OCI-LY7 (cell line): ENCODE data around the gene NUDT16. TPM values are rescaled to one million over a fixed set of nuclear protein-coding genes. Genes with fewer than 3 reads are reported as not detected.
"Not testable (repeated sequence)": the region's sequence is repeated elsewhere in the genome, so short reads cannot be mapped to it uniquely, and the experiment has no call there.

Source experiments
- BruUV-seq: library from RNA; stranded (reverse); fragments of 400-500 nt; replicated peaks from 2 replicates; lab custom pipeline; 2021; lab: Mats Ljungman, UMichigan
- CTCF ChIA-PET: fragments of 300-600 bp; sonication (Branson Sonifier 250); formaldehyde crosslinking; loops from one replicate; lab custom pipeline; 2022; ENCODE audit warnings: antibody characterized with exemption; ENCODE audit not compliant: unreplicated experiment; lab: Charles Lee
- POLR2A ChIA-PET: fragments of 300-600 bp; sonication (Branson Sonifier 250); formaldehyde crosslinking; loops from one replicate; lab custom pipeline; 2022; ENCODE audit warnings: antibody characterized with exemption; lab: Charles Lee
- DNase-seq: peaks from one replicate; pipeline ENCODE4 v3.0.0-alpha.2; 2015; ENCODE audit warnings: low spot score
- H2AFZ ChIP-seq: fragments of 200-600 bp; sonication (generic), shearing (Covaris generic); 2 replicates; pipeline ENCODE4 v1.6.1; 2014; ENCODE audit warnings: mild to moderate bottlenecking, antibody characterized with exemption, low read length, moderate library complexity
- H3K27ac ChIP-seq: fragments of 200-600 bp; sonication (generic); 2 replicates; pipeline ENCODE4 v1.5.1; 2014; ENCODE audit warnings: mixed run types, low read depth, mild to moderate bottlenecking, moderate library complexity, low read length, inconsistent platforms; ENCODE audit not compliant: poor library complexity, severe bottlenecking
- H3K36me3 ChIP-seq: fragments of 200-600 bp; sonication (generic); 2 replicates; pipeline ENCODE4 v1.6.1; 2014; ENCODE audit warnings: mild to moderate bottlenecking, antibody characterized with exemption, low read length, moderate library complexity, mixed read lengths; ENCODE audit not compliant: insufficient read depth
- H3K4me1 ChIP-seq: fragments of 200-600 bp; sonication (generic); 2 replicates; pipeline ENCODE4 v1.5.1; 2014; ENCODE audit warnings: mild to moderate bottlenecking, low read length; ENCODE audit not compliant: insufficient read depth, poor library complexity, severe bottlenecking
- H3K4me2 ChIP-seq: fragments of 200-600 bp; sonication (generic); 2 replicates; pipeline ENCODE4 v1.6.1; 2014; ENCODE audit warnings: mild to moderate bottlenecking, low read length
- H3K4me3 ChIP-seq: fragments of 200-600 bp; sonication (generic); 2 replicates; pipeline ENCODE4 v1.5.1; 2014; ENCODE audit warnings: mild to moderate bottlenecking, low read depth, low read length; ENCODE audit not compliant: poor library complexity, severe bottlenecking
- H3K79me2 ChIP-seq: fragments of 200-600 bp; sonication (generic); 2 replicates; pipeline ENCODE4 v1.6.1; 2016; ENCODE audit warnings: low read depth, mild to moderate bottlenecking, low read length, moderate library complexity, mixed read lengths; ENCODE audit not compliant: insufficient read depth
- H3K9me2 ChIP-seq: fragments of 200-600 bp; sonication (generic); 2 replicates; pipeline ENCODE4 v1.6.1; 2016; ENCODE audit warnings: mild to moderate bottlenecking, low read length, mixed read lengths; ENCODE audit not compliant: insufficient read depth
- H3K9me3 ChIP-seq: fragments of 200-600 bp; sonication (generic); 2 replicates; pipeline ENCODE4 v1.6.1; 2014; ENCODE audit warnings: mild to moderate bottlenecking, mixed run types, low read length, mixed read lengths
- H4K20me1 ChIP-seq: fragments of 200-600 bp; sonication (generic); 2 replicates; pipeline ENCODE4 v1.6.1; 2014; ENCODE audit warnings: mild to moderate bottlenecking, antibody characterized with exemption, low read length, moderate library complexity, mixed read lengths; ENCODE audit not compliant: insufficient read depth
- EZH2phosphoT487 ChIP-seq: fragments of 200-600 bp; sonication (generic); IDR thresholded peaks from 2 replicates; pipeline ENCODE4 v1.6.1; 2018; ENCODE audit warnings: low read depth, borderline replicate concordance, mild to moderate bottlenecking, mixed run types, antibody characterized with exemption, low read length, moderate library complexity, mixed read lengths
- intact Hi-C: fragments of 100-400 bp; cut with micrococcal nuclease; formaldehyde crosslinking; loops from one replicate; pipeline ENCODE4 v1.10.0; 2022; ENCODE audit not compliant: unreplicated experiment
- total RNA-seq, 2 experiments: library from RNA; depleted of rRNA in 1 of 2; stranded (reverse); fragments of >200 nt in 1 of 2; shearing (Covaris generic) in 1 of 2; gene quantifications; 2 replicates each; pipeline ENCODE4 v1.2.3, GENCODE V29; 2014 to 2022
- TF ChIP-seq, protein P1 (sequence below): fragments of 200-600 bp; sonication (generic); conservative IDR thresholded peaks from 2 replicates; pipeline ENCODE4 v1.5.1; 2014; ENCODE audit warnings: mild to moderate bottlenecking, antibody characterized with exemption, low read length, moderate library complexity, mixed read lengths

Gene NUDT16
- total RNA-seq, 2 experiments from 2014 or later: 8.7 to 12.5 TPM

DNA sequence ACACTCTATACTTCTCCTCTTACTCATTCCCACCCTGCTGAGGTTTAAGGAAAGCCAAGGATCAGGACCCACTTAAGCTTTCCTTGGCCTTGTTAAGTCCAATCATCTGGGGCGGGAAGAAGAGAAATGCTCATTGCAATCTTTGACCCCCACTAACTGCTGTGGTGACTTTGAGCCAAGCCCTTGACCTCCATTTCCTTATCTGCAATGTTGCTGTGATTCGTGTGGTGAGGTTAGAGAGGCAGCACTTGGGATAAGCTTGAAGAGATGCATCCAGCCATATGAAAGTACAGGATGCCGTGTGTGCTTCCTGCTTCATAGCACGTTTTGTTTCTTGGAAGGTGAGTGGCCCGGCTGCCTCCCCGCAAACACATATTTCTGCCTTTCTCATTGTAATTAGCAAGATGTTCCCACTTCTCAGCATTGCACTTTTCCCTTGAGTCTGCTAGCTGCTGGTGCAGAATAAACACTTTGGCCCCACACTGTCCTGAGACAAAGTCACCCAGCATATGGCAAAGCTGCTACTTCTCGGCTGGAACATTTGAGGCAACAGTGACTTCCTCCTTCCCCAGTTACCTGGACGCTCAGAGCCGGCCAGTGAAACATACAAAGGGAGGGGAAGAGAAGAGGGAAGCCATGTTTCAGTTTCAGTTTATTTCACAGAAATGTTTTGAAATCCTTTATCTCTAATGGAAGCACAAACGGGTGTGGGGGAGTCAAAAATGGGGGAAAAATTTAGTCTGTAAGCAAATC, 10.5 kb upstream of the NUDT16 start:
- intact Hi-C loops: no loop called here
- Histone ChIP-seq H2AFZ (no peak overlapping the region), H3K4me2 (no peak overlapping the region), H3K4me1 (no peaks in the 10 kb centered on the region), H3K79me2 (no peaks in the 10 kb centered on the region), H3K27ac (no peak overlapping the region), H3K36me3 (no peaks in the 10 kb centered on the region), H3K9me2 (no peaks in the 10 kb centered on the region), H3K4me3 (no peak overlapping the region), H3K9me3 (no peaks in the 10 kb centered on the region), H4K20me1 (no peaks in the 10 kb centered on the region)
- TF ChIP-seq EZH2phosphoT487: no peak
- TF ChIP-seq, protein P1, sequence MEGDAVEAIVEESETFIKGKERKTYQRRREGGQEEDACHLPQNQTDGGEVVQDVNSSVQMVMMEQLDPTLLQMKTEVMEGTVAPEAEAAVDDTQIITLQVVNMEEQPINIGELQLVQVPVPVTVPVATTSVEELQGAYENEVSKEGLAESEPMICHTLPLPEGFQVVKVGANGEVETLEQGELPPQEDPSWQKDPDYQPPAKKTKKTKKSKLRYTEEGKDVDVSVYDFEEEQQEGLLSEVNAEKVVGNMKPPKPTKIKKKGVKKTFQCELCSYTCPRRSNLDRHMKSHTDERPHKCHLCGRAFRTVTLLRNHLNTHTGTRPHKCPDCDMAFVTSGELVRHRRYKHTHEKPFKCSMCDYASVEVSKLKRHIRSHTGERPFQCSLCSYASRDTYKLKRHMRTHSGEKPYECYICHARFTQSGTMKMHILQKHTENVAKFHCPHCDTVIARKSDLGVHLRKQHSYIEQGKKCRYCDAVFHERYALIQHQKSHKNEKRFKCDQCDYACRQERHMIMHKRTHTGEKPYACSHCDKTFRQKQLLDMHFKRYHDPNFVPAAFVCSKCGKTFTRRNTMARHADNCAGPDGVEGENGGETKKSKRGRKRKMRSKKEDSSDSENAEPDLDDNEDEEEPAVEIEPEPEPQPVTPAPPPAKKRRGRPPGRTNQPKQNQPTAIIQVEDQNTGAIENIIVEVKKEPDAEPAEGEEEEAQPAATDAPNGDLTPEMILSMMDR: no peak
- no peak for DNase-seq
- ChIA-PET POLR2A (no interaction called here), CTCF (no interaction called here)
- BruUV-seq: no TSS peak

DNA sequence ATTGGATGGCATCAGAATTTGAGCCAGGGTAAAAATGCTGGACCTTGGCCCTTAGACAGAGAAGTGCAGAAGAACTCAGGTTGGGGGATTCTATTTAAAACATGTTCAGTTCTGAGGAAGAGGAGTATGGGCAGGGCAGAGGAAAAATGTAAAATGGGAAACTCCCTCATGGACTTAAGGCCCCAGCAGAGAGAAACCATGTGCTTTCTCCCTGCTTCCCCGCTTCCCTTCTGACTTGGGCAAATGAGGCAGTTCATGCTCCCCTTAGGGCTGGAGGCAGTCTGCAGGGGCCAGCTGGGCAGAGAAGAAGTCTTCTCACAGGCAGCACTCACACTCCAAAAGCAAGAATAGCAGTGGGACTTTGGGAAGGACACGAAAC, 9.9 kb upstream of the NUDT16 start:
- no peaks in the 10 kb centered on the region for H3K36me3 ChIP-seq
- no peak overlapping the region for H3K27ac ChIP-seq
- no TSS peak for BruUV-seq
- TF ChIP-seq, protein P1: no peak
- TF ChIP-seq EZH2phosphoT487: no peak
- H3K79me2 ChIP-seq: no peaks in the 10 kb centered on the region
- intact Hi-C loops: no loop called here
- CTCF ChIA-PET: no interaction called here
- DNase-seq: no peak
- no peak overlapping the region for H2AFZ ChIP-seq
- POLR2A ChIA-PET: no interaction called here
- no peak overlapping the region for H3K4me3 ChIP-seq
- H3K9me2 ChIP-seq: no peaks in the 10 kb centered on the region
- H3K4me2 ChIP-seq: no peak overlapping the region
- H3K4me1 ChIP-seq: no peaks in the 10 kb centered on the region
- no peaks in the 10 kb centered on the region for H3K9me3 ChIP-seq
- no peaks in the 10 kb centered on the region for H4K20me1 ChIP-seq

DNA sequence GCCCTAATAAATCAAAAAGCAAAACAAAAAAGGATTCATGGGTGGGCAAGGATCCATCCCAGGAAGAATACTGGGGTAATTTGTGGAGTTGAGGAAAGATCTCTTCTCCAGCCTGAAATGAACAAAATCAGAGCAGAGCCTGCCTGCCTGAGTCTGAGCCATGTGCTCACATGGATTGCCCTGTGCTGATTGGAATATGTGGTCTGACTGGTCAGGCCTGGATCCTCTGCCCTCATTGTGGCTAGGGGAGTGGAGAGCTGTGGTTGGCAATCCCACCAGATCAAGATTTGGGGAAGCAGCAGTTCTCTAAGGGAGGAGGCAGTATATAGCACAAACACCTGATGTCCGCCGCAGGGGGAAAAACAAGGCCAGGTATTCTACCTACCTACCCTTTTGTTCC, 6.8 kb upstream of the NUDT16 start:
- no peaks in the 10 kb centered on the region for H3K9me3 ChIP-seq
- no peaks in the 10 kb centered on the region for H4K20me1 ChIP-seq
- CTCF ChIA-PET: no interaction called here
- no peaks in the 10 kb centered on the region for H3K36me3 ChIP-seq
- no peaks in the 10 kb centered on the region for H3K9me2 ChIP-seq
- intact Hi-C loops: no loop called here
- H3K27ac ChIP-seq: no peak overlapping the region
- no TSS peak for BruUV-seq
- TF ChIP-seq EZH2phosphoT487: no peak
- TF ChIP-seq, protein P1: no peak
- no peaks in the 10 kb centered on the region for H3K79me2 ChIP-seq
- H2AFZ ChIP-seq: no peak overlapping the region
- DNase-seq: no peak
- POLR2A ChIA-PET: no interaction called here
- no peak overlapping the region for H3K4me3 ChIP-seq
- H3K4me1 ChIP-seq: no peaks in the 10 kb centered on the region
- no peak overlapping the region for H3K4me2 ChIP-seq

DNA sequence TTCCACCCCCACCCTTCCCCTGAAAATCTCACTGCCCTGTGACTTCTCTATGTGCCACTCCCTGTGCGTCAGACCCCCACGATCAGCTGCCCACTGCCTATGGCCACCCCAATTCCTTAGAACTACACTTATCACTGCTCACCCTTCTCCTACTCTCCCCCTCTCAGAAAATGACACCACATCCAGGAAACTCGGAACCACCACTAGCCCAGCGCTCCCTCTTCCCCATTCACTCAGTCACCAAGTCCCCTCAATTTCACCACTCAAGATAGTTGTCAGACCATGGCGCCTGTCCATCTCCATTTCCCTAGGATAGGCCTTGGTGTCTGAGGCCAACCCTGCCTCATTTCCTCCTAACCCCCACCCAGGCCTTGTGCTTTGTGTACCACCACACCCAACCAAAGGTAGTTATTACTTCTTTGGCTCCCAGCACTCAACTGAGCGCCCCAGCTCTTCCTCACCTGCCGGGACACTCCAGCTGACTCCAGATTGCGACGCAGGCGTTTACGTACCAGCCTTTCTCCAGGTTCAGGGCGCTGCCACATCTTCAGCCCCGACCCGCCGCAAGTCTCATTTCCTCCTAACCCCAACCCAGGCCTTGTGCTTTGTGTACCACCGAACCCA, 641 bp upstream of the NUDT16 start:
- H3K4me3 ChIP-seq: peak overlapping the region; percentile 88
- BruUV-seq, CTCF ChIA-PET: not testable (repeated sequence)

More for the DNA sequence above, 641 bp upstream of the NUDT16 start:
- intact Hi-C loops: loop anchor here (2.0 kb wide), 1 partner anchor 122 kb away; the partner anchor contains the start of gene MRPL3
- DNase-seq, H3K4me1 ChIP-seq, H3K27ac ChIP-seq, H3K9me2 ChIP-seq, H3K79me2 ChIP-seq, H3K9me3 ChIP-seq, H3K36me3 ChIP-seq, H4K20me1 ChIP-seq: not testable (repeated sequence)
- Histone ChIP-seq H3K4me2 (peak overlapping the region; percentile 73), H2AFZ (peak overlapping the region; percentile 82)
- POLR2A ChIA-PET: interaction anchor here (0.8 to 1.3 kb wide), 5 partner anchors 10 to 356 kb away, joined by 3 to 4 read pairs (median 3); no protein-coding TSS in a partner anchor
